GM19099 (cell line): ENCODE measurements around the gene CAND2.

Experiments
- POLR2A ChIP-seq: IDR thresholded peaks from 3 replicates; pipeline ENCODE4 v1.6.1; 2011; ENCODE audit warnings: low read depth; ENCODE audit not compliant: insufficient read length; ENCODE audit errors: extremely low read depth

Gene CAND2

DNA sequence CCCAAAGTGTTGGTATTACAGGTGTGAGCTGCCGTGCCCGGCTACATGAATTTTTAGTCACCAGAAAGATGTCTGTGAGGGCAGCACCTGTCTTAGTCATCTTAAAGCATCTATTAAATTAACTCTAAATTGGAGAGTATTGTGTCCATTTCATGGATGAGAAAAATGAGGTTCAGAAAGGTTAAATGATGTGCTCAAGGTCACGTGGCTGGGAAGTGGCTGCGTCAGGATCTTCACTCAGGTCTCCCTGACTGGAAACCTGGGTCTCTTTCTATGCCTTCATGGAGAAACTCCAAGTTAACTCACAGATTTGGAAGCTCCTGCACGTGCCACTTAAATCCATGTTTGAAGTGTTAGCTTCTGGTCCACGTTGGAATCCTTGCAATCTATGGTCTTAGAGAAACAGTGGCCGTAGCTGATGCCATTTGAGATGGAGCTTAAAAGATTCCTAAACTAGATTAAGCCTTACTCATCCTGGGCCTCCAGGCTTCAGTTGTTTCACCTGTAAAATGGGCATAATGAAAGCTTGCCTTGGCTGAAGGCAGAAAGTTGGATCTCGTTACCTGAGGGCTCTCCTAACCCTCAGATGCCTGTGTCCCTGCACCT is 32.2 kb upstream of the CAND2 start:
- TF ChIP-seq POLR2A = no peak

- no peak for TF ChIP-seq POLR2A
Measured at GRCh38 chr3:12766541-12766940, 29.9 kb upstream of the CAND2 start.

DNA sequence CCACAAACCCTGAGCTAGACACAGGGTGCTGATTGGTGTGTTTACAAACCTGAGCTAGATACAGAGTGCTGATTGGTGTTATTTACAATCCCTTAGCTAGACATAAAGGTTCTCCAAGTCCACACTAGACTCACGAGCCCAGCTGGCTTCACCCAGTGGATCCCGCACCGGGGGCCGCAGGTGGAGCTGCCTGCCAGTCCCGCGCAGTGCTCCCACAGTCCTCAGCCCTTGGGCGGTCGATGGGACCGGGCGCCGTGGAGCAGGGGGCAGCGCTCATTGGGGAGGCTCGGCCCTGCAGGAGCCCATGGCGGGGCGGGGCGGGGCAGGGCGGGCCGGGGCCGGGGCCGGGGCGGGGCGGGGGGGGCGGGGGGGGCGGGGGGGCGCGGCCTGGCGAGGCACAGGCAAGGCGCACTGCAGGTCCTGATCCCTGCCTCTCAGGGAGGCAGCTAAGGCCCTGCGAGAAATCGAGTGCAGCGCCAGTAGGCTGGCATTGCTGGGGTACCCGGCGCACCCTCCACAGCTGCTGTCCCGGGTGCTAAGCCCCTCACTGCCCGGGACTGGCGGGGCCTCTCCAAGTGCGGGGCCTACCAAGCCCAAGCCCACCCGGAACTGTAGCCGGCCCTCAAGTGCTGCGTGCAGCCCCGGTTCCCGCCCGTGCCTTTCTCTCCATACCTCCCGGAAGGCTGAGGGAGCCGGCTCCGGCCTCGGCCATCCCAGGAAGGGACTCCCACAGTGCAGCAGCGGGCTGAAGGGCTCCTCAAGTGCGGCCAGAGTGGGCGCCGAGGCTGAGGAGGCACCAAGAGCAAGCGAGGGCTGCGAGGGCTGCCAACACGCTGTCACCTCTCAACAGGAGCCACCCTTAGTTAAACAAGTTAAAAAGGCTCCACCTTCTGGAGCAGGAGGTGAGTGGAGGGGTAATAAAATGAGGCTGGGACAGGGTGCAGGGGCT is 27.6 kb upstream of the CAND2 start:
- TF ChIP-seq POLR2A = no peak

DNA sequence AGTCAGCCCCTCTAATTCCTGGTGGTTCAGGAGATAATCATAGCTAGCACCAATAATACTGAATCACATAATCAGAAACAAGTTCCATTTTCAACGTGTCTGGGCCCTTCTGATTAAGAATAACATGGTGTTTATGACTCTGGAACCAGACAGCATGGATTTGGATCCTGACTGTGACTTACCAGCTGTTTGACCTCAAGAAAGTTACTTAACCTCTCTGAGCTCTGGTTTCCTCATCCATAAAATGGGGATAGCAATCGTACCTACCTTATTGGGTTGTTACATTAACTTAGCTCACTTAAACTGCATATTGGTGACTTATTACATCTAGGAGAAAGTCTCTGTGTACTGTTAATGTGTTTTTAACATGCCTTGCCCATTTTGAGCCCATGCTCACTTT is 26.7 kb upstream of the CAND2 start:
- TF ChIP-seq POLR2A = no peak

DNA sequence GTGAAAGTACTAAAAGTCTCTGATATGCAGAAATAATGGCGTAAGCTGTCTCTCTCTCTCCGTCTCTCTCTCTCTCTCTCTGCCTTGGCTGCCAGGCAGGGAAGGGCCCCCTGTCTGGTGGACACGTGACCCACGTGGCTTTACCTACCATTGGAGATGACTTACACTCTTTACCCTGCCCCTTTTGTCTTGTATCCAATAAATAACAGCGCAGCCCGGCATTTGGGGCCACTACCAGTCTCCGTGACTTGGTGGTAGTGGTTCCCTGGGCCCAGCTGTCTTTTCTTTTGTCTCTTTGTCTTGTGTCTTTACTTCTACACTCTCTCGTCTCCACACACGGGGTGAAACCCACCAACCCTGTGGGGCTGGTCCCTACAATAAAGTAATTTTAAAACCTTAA is 25.2 kb upstream of the CAND2 start:
- TF ChIP-seq POLR2A = no peak

GRCh38 chr3:12772462-12772861 is 24.0 kb upstream of the CAND2 start:
- no peak for TF ChIP-seq POLR2A

DNA sequence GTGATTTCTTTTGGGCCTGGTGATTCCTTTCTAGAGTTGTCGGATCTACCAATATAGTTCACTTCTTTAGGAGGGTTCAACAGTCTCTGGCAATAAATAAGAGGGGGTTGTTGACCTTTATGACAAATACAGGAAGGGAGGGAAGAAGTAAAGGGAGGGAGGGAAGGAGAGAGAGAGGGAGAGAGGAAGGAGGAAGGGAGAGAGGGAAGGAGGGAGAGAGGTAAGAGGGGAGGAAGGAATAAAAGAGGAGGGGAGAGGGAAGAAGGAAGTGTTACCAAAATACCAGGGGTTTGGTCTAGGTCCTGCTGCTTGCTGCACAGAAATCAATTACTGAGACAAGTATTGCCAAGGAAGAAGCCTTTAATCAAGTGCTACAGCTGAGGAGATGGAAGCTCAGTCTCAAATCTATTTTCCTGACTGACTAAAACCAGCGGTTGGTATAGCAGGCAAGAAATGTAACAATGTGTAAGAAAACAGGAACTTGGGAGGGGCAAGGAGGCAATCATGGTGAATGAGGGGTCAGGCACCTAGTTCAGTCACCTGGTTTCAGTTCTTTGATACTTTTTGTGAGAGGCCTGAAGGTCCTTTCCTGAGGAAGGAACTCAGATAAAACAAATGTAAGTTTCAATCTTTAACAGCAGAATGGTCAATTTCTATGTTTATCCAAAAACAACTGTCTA is 23.3 kb upstream of the CAND2 start:
- TF ChIP-seq POLR2A = no peak

- TF ChIP-seq POLR2A = no peak
Measured at GRCh38 chr3:12773710-12774086, 22.8 kb upstream of the CAND2 start.

- no peak for TF ChIP-seq POLR2A
Measured at GRCh38 chr3:12774619-12775018, 21.9 kb upstream of the CAND2 start.

DNA sequence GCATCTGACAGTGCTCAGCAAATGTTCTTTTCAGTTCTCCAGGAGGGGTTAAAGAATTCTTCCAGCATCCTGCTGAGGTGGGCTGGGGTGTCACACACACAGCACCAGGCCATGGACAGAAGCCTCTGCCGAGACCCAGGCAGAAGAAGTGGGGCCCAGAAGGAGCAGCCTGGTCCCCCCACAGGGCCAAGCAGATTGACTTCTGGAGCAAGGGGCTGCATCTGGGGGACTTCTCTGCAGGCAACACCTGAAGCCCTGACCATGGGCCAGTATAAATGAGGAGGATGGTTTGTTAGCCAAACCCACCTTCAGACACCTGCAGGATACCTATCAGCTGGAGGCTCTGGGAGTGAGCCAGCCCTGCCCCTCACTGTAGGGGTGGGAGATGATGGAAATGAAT is 21.3 kb upstream of the CAND2 start:
- no peak for TF ChIP-seq POLR2A

DNA sequence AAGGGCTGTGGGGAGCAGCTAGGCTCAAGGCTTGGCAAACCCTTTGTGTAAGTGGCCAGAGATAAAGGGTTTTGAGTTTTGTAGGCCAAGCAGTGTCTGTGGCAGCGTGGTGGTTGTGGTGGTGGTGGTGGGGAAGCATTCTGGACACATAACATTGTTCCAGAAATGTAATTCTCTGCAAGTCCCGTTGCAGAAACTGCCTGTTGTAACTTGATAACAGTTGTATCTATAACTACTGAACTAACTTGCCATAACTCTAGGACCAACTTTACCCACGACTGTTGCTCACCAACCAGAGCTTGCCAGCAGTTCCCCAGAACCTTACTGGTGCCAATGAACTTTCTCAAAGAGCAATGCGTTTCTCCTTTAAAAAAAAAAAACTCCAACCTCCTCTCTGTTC is 19.3 kb upstream of the CAND2 start:
- TF ChIP-seq POLR2A = no peak

DNA sequence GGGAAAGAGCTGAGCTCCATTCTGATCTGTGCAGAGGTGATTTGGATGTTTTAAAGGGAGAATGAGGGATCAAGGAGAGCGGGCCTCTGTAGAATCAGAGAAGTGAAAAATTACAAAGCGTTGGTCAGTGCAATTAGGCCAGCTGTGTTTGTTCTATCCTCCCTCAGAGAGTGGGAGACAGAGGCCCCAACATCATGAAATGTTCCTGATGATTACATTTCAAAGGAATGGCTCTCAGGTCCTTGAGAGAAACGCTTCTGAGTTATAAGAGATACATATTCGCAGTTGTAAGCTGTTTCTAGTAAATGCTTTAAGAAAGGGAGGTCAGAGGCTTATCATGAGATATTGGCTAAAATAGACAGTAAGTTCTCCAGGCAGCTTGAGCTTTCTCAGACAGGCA is 15.7 kb upstream of the CAND2 start:
- TF ChIP-seq POLR2A = no peak

- no peak for TF ChIP-seq POLR2A
Measured at GRCh38 chr3:12782172-12782815, 14.2 kb upstream of the CAND2 start.

- TF ChIP-seq POLR2A = no peak
Measured at GRCh38 chr3:12785096-12785495, 11.4 kb upstream of the CAND2 start.

- TF ChIP-seq POLR2A = no peak
Measured at GRCh38 chr3:12791430-12791829, 5.0 kb upstream of the CAND2 start.

DNA sequence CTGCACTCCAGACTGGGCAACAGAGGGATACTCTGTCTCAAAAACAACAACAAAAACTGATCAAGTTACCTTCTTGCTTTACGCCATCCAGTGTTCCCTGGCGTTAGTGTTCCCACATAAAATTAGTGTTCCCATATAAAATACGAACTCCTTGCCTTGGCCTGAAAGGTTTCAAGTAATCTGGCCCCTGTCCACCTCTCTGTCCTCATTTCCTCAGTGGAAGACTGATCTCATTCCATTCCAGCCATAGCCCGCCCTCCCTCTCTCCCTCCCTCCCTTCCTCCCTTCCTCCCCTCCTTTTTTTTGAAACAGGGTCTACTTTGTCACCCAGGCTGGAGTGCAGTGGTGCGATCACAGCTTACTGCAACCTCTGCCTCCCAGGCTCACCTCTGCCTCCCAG is 2.8 kb upstream of the CAND2 start:
- no peak for TF ChIP-seq POLR2A
